A549 (cell line): ENCODE results near the gene GAMT.

Experiments
- POLR2A ChIP-seq: IDR thresholded peaks from 2 replicates; pipeline ENCODE4 v1.6.1; 2012; ENCODE audit warnings: mild to moderate bottlenecking, low read length
- TF ChIP-seq, protein P1 (sequence below): fragments of 250-450 bp; sonication (Bioruptor Pico); IDR thresholded peaks from 2 replicates; pipeline ENCODE4 v1.5.0; 2021; ENCODE audit warnings: mild to moderate bottlenecking, moderate library complexity, borderline replicate concordance

DNA sequence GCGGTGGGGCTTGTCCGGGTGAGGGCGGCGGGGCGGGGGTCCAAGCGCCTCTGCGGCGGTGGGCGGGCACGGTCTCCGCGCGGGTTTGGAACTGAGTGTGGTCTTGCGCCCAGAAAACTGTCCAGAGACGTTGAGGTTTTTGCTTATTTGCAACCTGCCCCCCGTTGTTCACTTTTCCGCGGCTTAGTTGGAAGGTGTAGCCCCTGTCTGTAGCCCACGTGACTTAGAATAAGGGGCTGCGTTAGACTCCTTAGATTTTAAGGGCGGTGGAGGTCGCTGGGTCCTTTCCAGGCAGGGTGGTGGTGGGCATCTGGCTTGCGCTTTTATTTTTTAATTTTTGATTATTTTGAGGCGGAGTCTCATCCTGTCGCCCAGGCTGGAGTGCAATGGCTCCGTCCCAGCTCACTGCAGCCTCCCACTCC, 37.6 kb upstream of the GAMT start:
- TF ChIP-seq, protein P1, sequence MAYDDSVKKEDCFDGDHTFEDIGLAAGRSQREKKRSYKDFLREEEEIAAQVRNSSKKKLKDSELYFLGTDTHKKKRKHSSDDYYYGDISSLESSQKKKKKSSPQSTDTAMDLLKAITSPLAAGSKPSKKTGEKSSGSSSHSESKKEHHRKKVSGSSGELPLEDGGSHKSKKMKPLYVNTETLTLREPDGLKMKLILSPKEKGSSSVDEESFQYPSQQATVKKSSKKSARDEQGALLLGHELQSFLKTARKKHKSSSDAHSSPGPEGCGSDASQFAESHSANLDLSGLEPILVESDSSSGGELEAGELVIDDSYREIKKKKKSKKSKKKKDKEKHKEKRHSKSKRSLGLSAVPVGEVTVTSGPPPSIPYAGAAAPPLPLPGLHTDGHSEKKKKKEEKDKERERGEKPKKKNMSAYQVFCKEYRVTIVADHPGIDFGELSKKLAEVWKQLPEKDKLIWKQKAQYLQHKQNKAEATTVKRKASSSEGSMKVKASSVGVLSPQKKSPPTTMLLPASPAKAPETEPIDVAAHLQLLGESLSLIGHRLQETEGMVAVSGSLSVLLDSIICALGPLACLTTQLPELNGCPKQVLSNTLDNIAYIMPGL (CRISPR knock-in tag) = no peak
- no peak for TF ChIP-seq POLR2A
